ENCODE data around the gene MYO3B. TPM values are rescaled to one million over a fixed set of nuclear protein-coding genes. Genes with fewer than 3 reads are reported as not detected.

MYO3B gene
- total RNA-seq, 1 donor from 2014 or later: 13.7 TPM

DNA sequence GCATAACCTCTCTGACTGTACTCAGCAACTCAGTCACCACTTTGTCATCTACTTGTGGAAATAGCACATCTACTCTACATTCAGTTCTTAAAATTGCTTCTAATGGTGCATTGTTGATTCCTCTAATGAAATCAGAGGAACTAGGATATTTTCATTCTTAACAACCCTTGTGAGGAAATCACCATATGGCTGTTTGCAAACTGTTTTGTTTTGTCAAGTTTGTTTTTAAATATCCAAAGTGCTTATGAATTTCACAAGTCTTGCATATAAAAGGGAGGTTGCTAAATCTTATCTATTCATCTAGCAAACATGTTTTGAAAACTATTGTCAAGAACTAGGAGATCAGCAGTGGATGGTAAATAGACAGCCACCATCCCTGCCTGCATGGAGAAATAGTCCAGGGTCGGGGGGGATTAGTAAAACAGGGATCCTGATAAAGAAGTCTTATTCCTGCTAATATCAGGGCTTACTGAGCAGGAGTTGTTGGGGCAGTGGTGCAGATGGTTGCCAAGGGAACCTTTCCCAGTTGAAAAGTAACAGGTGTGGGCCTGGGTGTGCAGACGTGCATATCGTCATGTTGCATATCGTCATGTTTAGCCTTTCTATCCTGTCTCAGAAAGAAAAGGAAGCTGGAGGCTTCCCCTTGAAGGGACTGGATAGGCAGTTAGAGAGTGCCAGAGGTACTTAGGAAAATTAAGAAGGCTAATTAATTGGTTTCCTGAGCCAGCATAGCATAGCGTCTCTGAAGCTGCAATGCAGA, 7.5 kb upstream of the MYO3B start:
- peaks cover 15% of the 10 kb centered on the region for H3K27me3 Mint-ChIP-seq (ENCODE audit: low read depth)

GRCh38 chr2:170176212-170176611, 1.7 kb upstream of the MYO3B start:
- Mint-ChIP-seq H3K36me3 (ENCODE audit: low read depth) (no peaks in the 10 kb centered on the region), H3K4me1 (ENCODE audit: low read depth) (no peaks in the 10 kb centered on the region), H3K9me3 (no peaks in the 10 kb centered on the region), H3K27ac (no peak overlapping the region), H3K4me3 (ENCODE audit: low read depth) (no peak overlapping the region), H3K27me3 (ENCODE audit: low read depth) (peaks cover 4% of the 10 kb centered on the region)
- intact Hi-C loops (cut with micrococcal nuclease): no loop called here
- DNase-seq (ENCODE audit: low spot score): no peak

More for the DNA sequence above, 7.5 kb upstream of the MYO3B start:
- Mint-ChIP-seq H3K9me3 (no peaks in the 10 kb centered on the region), H3K4me1 (ENCODE audit: low read depth) (no peaks in the 10 kb centered on the region), H3K4me3 (ENCODE audit: low read depth) (no peak overlapping the region), H3K36me3 (ENCODE audit: low read depth) (no peaks in the 10 kb centered on the region), H3K27ac (no peak overlapping the region)
- intact Hi-C loops (cut with micrococcal nuclease): no loop called here
- no peak for DNase-seq (ENCODE audit: low spot score)

DNA sequence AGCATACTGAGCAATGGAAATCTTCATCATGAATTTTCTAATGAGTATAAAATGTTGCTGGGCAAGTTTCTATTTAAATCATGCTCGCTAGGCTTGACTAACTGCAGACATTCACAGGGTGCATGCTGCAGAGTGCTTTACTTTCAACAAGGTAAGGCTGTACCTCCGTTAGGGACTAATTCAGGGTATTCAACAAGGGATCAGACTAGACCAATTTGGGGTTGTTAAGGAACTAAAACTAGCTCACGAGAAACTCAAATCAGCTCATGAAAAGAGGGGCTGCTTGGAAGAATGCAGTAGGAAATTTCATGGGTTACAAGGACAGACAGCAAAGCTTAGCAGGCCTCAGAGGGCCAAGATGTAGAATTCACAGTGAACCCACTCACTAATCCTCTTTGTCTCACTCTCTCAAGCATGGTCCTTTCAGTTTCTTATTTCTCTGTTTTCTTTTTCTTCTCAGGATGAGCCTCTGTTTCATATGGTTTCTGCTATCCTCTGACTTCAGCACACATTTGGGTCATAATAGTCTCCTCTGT, 2.2 kb downstream of the MYO3B start:
- intact Hi-C loops (cut with micrococcal nuclease): no loop called here
- Mint-ChIP-seq H3K27ac (no peak overlapping the region), H3K9me3 (peaks cover 2% of the 10 kb centered on the region), H3K4me1 (ENCODE audit: low read depth) (peaks cover 1% of the 10 kb centered on the region), H3K36me3 (ENCODE audit: low read depth) (no peaks in the 10 kb centered on the region), H3K4me3 (ENCODE audit: low read depth) (no peak overlapping the region), H3K27me3 (ENCODE audit: low read depth) (peaks cover 2% of the 10 kb centered on the region)
- DNase-seq (ENCODE audit: low spot score): no peak

DNA sequence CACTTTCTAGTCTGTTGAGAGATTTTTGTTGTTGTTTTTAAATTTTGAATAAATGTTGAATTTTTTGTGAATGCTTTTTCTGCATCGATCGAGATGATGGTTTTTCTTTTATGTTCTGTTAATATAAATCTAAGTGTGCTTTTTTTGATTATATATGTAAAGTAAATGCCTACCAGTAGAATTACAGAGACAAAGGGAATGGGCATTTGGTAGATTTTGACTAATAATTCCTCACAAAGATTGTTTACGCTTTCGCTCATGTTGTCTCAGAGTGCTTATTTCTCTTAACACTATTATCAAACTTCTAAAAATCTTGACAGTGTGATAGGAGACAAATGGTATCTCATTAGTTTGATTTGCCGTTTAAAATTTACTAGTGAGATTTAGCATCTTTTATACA, 3.7 kb downstream of the MYO3B start:
- DNase-seq (ENCODE audit: low spot score): no peak
- peaks cover 6% of the 10 kb centered on the region for H3K27me3 Mint-ChIP-seq (ENCODE audit: low read depth)

DNA sequence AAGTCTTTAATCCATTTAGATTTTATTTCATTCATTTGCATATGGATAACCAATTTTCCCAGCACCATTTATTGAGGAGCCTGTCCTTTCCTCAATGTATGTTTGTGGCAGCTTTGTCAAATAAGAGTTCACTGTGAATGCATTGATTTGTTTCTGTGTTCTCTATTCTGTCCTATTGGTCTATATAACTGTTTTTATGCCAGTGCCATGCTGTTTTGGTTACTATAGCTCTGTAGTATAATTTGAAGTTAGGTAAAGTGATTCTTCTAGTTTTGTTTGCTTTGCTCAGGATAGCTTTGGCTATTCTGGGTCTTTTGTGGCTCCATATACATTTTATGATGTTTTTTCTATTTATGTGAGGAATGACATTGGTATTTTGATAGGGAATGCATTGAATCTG, 7.4 kb downstream of the MYO3B start:
- no peak for DNase-seq (ENCODE audit: low spot score)
- peaks cover 1% of the 10 kb centered on the region for H3K4me1 Mint-ChIP-seq (ENCODE audit: low read depth)

More for the DNA sequence above, 3.7 kb downstream of the MYO3B start:
- Mint-ChIP-seq H3K4me1 (ENCODE audit: low read depth) (peaks cover 1% of the 10 kb centered on the region), H3K9me3 (peaks cover 13% of the 10 kb centered on the region), H3K27ac (no peak overlapping the region), H3K4me3 (ENCODE audit: low read depth) (no peak overlapping the region), H3K36me3 (ENCODE audit: low read depth) (no peaks in the 10 kb centered on the region)
- intact Hi-C loops (cut with micrococcal nuclease): no loop called here

GRCh38 chr2:170189757-170190156, 11.8 kb downstream of the MYO3B start:
- Mint-ChIP-seq H3K4me3 (ENCODE audit: low read depth) (no peak overlapping the region), H3K9me3 (peaks cover 30% of the 10 kb centered on the region), H3K27me3 (ENCODE audit: low read depth) (peaks cover 11% of the 10 kb centered on the region), H3K36me3 (ENCODE audit: low read depth) (no peaks in the 10 kb centered on the region), H3K4me1 (ENCODE audit: low read depth) (no peaks in the 10 kb centered on the region), H3K27ac (no peak overlapping the region)
- no peak for DNase-seq (ENCODE audit: low spot score)
- intact Hi-C loops (cut with micrococcal nuclease): no loop called here

More for the DNA sequence above, 7.4 kb downstream of the MYO3B start:
- Mint-ChIP-seq H3K9me3 (peaks cover 30% of the 10 kb centered on the region), H3K4me3 (ENCODE audit: low read depth) (no peak overlapping the region), H3K27me3 (ENCODE audit: low read depth) (peaks cover 10% of the 10 kb centered on the region), H3K36me3 (ENCODE audit: low read depth) (no peaks in the 10 kb centered on the region), H3K27ac (no peak overlapping the region)
- intact Hi-C loops (cut with micrococcal nuclease): no loop called here

- no peak overlapping the region for H3K27ac Mint-ChIP-seq
- no peak for DNase-seq (ENCODE audit: low spot score)
- H3K4me3 Mint-ChIP-seq (ENCODE audit: low read depth): no peak overlapping the region
- peaks cover 11% of the 10 kb centered on the region for H3K27me3 Mint-ChIP-seq (ENCODE audit: low read depth)
- intact Hi-C loops (cut with micrococcal nuclease): no loop called here
- H3K4me1 Mint-ChIP-seq (ENCODE audit: low read depth): no peaks in the 10 kb centered on the region
- peaks cover 27% of the 10 kb centered on the region for H3K9me3 Mint-ChIP-seq
- no peaks in the 10 kb centered on the region for H3K36me3 Mint-ChIP-seq (ENCODE audit: low read depth)
Measured at GRCh38 chr2:170190172-170190571, 12.2 kb downstream of the MYO3B start.

DNA sequence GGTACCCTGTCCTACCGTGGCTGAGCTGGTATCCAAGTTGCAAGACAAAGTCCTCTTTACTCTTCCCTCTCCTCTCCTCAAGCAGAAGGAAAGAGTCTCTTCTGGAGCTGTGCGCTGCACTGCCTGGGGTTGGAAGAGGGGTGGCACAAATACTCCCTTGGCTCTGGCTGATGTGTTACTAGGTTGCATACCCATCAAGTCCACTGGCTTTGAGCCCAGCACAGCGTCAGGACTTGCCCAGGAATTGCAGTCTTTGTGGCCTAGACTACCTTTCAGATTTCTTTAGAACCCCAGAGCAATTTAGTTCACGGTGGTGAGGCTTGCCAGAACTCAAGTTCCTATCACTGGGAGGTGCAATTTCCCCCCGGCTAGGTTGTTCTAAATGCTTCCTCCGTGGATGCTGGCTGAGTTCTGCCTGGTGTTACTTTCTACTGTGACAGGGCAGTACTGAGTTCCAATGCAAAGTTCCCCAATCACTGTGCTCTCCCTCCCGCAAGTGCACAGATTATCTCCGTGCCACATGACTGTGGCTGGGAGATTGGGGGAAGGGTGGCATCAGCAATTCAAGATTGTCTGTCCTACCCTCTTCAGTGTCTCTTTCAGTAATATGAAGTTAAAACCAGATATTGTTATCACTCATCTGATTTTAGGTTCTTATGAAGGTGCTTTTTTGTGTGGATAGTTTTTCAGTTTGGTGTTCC, 13.4 kb downstream of the MYO3B start:
- DNase-seq (ENCODE audit: low spot score): no peak
- intact Hi-C loops (cut with micrococcal nuclease): no loop called here
- H3K27ac Mint-ChIP-seq: no peak overlapping the region
- H3K4me3 Mint-ChIP-seq (ENCODE audit: low read depth): no peak overlapping the region
- H3K4me1 Mint-ChIP-seq (ENCODE audit: low read depth): no peaks in the 10 kb centered on the region
- H3K36me3 Mint-ChIP-seq (ENCODE audit: low read depth): no peaks in the 10 kb centered on the region
- H3K27me3 Mint-ChIP-seq (ENCODE audit: low read depth): peaks cover 8% of the 10 kb centered on the region
- peaks cover 18% of the 10 kb centered on the region for H3K9me3 Mint-ChIP-seq

GRCh38 chr2:170196963-170197362, 19.0 kb downstream of the MYO3B start:
- H3K27ac Mint-ChIP-seq: no peak overlapping the region
- no peak for DNase-seq (ENCODE audit: low spot score)
- H3K4me1 Mint-ChIP-seq (ENCODE audit: low read depth): no peaks in the 10 kb centered on the region
- H3K27me3 Mint-ChIP-seq (ENCODE audit: low read depth): peaks cover 21% of the 10 kb centered on the region
- H3K9me3 Mint-ChIP-seq: no peaks in the 10 kb centered on the region
- no peaks in the 10 kb centered on the region for H3K36me3 Mint-ChIP-seq (ENCODE audit: low read depth)
- H3K4me3 Mint-ChIP-seq (ENCODE audit: low read depth): no peak overlapping the region
- intact Hi-C loops (cut with micrococcal nuclease): no loop called here

DNA sequence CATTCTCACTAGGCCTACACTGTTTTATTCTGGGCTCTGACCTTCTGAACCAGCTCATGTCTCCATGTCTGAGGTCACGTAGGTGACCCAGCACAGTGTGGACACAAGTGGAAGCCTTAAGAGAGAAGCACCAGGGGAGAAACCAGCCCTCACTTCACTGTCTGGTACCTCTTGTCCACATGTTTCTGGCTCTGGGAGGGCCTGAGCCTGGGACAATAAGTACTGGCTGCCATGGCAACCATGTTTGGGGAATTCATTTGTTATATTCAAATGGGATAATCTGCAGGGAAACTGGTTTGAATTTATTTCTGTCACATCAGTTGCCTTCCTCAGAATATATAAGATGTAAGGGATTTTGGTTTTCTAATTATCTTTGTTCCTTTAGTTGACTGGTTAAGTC, 23.3 kb downstream of the MYO3B start:
- Mint-ChIP-seq H3K9me3 (no peaks in the 10 kb centered on the region), H3K36me3 (ENCODE audit: low read depth) (no peaks in the 10 kb centered on the region), H3K4me3 (ENCODE audit: low read depth) (no peak overlapping the region), H3K27me3 (ENCODE audit: low read depth) (peaks cover 23% of the 10 kb centered on the region), H3K4me1 (ENCODE audit: low read depth) (no peaks in the 10 kb centered on the region), H3K27ac (no peak overlapping the region)
- intact Hi-C loops (cut with micrococcal nuclease): no loop called here
- no peak for DNase-seq (ENCODE audit: low spot score)

DNA sequence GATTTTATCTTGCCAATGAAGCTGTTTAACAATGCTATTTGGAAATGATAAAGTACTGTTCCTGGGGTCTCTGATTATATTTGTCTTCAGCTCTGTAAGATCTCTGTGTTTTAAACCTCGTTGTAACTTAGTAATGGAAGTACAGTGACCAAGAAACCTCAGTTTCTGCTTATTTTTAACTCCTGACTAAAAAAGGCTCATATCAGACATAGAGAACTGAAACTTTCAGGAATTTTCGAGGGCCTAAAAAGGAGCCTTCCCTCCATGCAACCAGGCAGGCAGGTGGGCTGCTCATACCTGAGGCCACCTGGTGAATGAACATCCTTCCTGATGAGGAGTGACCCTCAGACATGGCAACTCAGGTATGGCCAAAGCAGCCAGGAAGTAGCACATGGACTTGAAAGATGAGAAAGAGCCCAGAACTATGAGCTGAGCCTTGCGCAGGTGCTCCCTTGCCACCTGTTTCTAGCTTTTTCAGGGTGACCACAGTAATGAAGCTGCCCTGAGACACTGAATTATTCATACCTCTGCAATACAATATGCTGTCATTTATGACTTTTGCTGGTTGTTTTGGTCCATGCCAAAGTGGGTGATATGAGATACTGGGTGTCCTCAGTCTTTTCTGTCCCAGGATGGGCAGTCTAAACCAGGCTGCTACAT, 23.9 kb downstream of the MYO3B start:
- intact Hi-C loops (cut with micrococcal nuclease): no loop called here
- H3K4me3 Mint-ChIP-seq (ENCODE audit: low read depth): no peak overlapping the region
- H3K9me3 Mint-ChIP-seq: no peaks in the 10 kb centered on the region
- peaks cover 23% of the 10 kb centered on the region for H3K27me3 Mint-ChIP-seq (ENCODE audit: low read depth)
- no peaks in the 10 kb centered on the region for H3K4me1 Mint-ChIP-seq (ENCODE audit: low read depth)
- H3K36me3 Mint-ChIP-seq (ENCODE audit: low read depth): no peaks in the 10 kb centered on the region
- no peak for DNase-seq (ENCODE audit: low spot score)
- no peak overlapping the region for H3K27ac Mint-ChIP-seq

DNA sequence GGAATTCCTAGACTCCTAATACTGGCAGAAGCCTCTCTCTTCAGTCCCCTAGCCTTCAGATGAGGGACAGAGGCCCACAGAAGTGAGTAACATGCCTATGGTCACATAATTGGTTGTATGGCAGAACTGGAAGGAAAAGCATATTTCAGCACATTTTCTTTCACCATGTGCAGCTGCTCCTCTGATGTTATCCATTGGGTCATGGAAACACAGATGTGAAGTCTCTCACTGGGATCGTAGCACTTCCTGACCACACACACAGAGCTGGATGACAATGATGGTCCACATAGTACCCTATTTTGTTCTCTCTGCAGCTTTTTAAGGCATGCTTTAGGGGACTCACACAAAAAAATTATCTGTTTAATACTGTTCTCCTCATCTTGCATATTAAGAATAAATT, 24.5 kb downstream of the MYO3B start:
- no peak for DNase-seq (ENCODE audit: low spot score)
- intact Hi-C loops (cut with micrococcal nuclease): no loop called here
- H3K4me1 Mint-ChIP-seq (ENCODE audit: low read depth): no peaks in the 10 kb centered on the region
- H3K36me3 Mint-ChIP-seq (ENCODE audit: low read depth): no peaks in the 10 kb centered on the region
- H3K27ac Mint-ChIP-seq: no peak overlapping the region
- H3K9me3 Mint-ChIP-seq: no peaks in the 10 kb centered on the region
- no peak overlapping the region for H3K4me3 Mint-ChIP-seq (ENCODE audit: low read depth)
- peaks cover 26% of the 10 kb centered on the region for H3K27me3 Mint-ChIP-seq (ENCODE audit: low read depth)

All from activated T-helper 2 cell treated with anti-CD3 and anti-CD28 coated beads, Interferon-gamma antibody, Interleukin-2, Interleukin-4, amounts not matched to agents 10 μg/mL and 5 μg/mL and 100 μg/mL, durations not matched to agents 14 hours and 24 hours and 36 hours (primary cell).